GM21737 (cell line): ENCODE measurements around the gene RFC4.

Experiments used
- ATAC-seq: cut with Tn5 transposase; IDR thresholded peaks from one replicate; pipeline ENCODE4 v1.9.1; 2021; ENCODE audit warnings: mild to moderate bottlenecking, moderate library complexity; ENCODE audit not compliant: unreplicated experiment

Gene RFC4

DNA sequence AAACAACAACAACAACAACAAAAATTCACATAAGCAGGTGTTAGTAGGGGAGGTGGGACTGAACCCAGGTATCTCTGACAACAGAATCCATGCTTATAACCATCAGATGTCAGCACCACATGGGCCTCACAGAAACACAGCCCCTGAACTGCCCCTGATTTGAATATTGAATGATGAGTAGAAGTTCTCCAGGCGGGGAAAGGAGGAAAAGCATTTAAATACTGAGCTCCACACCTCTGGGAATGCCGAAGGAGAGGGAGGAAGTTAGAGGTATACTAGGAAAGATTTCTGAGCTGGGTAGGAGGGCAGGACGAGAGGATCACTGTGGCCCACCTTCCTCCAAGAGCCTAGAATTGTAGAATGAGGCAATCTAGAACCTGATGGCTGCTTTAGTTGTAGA lies 54.8 kb downstream of the RFC4 start:
- no peak for ATAC-seq

DNA sequence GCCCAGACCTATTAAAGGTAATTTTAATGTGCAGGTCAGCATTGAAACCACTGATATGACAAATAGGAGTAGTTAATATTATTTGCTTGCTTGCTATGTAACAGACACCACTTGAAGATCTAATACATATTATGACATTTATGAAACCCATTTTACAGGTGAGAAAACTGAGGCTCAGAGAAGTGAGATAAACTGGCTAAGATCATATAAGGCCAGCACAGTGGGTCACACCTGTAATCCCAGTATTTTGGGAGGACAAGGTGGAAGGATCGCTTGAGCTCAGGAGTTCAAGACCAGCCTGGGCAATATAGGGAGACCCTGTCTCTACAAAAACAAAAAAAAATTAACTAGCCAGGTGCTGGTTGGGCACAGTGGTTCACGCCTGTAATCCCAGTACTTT lies 56.0 kb downstream of the RFC4 start:
- ATAC-seq: no peak

DNA sequence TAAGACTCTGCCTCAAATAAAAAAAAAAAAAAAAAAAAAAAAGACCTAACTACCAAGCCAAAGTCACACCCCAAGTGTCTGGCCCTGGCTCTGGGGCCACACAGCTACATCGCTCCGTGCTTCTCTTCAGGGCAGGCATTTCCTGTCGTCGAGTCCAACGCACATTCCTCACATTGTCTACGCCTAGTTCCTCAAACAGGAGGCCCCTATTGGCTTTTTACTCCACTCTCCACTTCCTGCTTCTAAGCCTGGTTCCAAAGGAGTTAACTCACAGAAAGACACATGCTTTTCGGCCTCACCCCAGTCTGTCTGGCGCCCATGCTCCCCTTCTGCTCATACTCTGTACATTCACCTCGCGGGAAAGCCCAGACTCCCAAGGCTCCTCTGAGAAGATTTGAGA lies 60.3 kb downstream of the RFC4 start:
- no peak for ATAC-seq

DNA sequence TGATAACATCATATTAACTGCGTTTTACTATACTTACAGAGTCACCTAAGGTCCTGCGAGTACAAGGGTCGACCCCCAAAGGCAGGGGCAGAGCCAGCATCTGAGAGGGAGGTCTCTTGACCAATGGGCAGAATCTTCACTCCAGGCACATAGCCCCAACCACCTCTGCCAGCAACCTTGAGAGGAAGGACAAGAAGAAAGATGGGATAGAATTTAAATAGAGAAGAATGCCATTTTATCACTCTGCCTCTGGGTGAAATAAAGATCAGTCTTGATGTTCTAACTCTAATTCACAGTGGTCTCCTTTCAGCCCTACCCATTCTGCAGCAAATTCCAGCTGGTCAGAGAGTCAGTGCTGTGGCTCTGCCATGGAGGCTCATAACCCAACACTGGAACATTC lies 62.6 kb downstream of the RFC4 start:
- no peak for ATAC-seq

DNA sequence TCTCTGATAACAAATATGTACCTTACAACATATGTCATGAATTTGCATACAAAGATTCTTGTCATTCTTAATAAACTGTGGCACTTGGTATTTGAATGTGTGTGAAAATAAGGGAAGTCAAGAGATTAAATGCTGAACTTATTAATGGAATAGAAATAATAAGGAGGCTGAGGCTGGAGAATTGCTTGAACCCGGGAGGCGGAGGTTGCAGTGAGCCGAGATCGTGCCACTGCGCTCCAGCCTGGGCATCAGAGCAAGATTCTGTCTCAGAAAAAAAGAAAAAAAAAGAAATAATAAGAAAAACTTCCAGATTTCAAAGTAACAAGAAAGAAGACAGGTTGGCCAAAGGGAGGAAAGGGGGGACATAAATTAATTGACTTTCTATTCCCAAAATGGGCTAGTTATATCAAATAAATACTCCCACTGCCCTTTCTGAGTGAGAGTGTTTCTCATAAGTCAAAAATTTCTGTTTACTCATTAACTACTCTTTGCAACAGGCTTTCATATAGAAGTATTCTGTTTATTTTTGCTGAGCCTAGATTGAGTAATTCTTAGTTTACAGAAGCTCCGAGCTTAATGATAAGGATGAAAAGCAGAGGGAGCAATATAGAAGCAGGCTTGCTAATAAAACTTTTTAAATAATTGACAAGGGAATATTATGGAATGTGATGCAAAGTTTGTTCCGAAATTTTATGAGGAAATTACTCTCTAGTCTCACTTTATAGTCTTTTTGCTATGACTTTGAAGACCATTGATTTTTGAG lies 63.5 kb downstream of the RFC4 start:
- no peak for ATAC-seq
